Thyroid gland (tissue), 4 donors: Measurements from ENCODE around the gene BICDL1.

Experiments
- POLR2A ChIP-seq, 2 donors: fragments of 450-650 bp; IDR thresholded peaks; one replicate each; pipeline ENCODE4 v1.6.1; 2017; ENCODE audit warnings: antibody characterized with exemption in 2 of 2, mild to moderate bottlenecking in 2 of 2, moderate library complexity in 1 of 2
- TF ChIP-seq, protein P1 (sequence below), 6 experiments: fragments of 200-600 bp in 3 of 6; fragments of 450-650 bp in 3 of 6; sonication (generic) in 3 of 6; IDR thresholded peaks; one replicate each; pipeline ENCODE4 v1.5.1; 2016 to 2019; ENCODE audit warnings: antibody characterized with exemption in 6 of 6, mild to moderate bottlenecking in 2 of 6, inconsistent platforms in 1 of 6, moderate library complexity in 1 of 6

DNA sequence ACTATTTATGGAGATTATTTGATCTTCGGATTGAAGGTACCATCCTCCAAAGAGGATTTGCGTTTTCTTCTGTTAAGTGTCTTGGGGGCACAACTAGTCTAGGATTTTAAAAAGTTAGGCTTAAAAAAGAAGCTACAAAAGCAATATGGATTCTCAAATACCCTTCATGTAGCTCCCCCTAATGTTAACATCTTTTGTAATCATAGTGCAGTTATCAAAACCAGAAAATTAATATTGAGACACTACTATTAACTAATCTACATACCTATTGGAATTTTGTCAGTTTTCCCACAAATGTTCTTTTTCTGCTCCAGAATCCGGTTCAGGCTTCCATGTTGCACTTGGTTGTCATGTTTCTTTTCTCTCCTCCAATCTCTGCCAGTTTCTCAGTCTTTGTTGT lies 62.5 kb downstream of the BICDL1 start:
- TF ChIP-seq, protein P1, sequence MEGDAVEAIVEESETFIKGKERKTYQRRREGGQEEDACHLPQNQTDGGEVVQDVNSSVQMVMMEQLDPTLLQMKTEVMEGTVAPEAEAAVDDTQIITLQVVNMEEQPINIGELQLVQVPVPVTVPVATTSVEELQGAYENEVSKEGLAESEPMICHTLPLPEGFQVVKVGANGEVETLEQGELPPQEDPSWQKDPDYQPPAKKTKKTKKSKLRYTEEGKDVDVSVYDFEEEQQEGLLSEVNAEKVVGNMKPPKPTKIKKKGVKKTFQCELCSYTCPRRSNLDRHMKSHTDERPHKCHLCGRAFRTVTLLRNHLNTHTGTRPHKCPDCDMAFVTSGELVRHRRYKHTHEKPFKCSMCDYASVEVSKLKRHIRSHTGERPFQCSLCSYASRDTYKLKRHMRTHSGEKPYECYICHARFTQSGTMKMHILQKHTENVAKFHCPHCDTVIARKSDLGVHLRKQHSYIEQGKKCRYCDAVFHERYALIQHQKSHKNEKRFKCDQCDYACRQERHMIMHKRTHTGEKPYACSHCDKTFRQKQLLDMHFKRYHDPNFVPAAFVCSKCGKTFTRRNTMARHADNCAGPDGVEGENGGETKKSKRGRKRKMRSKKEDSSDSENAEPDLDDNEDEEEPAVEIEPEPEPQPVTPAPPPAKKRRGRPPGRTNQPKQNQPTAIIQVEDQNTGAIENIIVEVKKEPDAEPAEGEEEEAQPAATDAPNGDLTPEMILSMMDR (IDR thresholded peaks at IDR 0.05), result no peak
- no peak for TF ChIP-seq POLR2A (IDR thresholded peaks at IDR 0.05)
